ENCODE measurements around the gene SLC25A26.

DNA sequence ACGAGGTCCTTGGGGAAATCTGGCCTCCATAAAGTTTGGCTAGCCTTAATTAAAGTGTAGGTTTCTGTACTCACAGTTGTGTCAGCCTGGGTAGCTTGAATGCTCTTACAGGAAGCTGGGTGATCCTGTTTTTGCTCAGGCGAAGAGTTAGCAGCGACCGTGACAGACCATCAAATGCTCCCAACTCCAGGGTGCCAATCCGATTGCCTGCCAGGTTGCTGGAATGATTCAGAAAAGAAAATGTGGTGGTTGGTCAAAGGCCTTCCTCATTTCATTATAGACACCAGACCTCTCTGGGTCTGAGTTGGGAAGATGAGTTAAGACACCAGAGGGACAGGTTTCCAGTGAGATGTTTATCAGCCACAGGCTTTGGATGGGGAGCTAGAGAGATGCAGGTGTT is 194.0 kb downstream of the SLC25A26 start:
- TF ChIP-seq, protein P1, sequence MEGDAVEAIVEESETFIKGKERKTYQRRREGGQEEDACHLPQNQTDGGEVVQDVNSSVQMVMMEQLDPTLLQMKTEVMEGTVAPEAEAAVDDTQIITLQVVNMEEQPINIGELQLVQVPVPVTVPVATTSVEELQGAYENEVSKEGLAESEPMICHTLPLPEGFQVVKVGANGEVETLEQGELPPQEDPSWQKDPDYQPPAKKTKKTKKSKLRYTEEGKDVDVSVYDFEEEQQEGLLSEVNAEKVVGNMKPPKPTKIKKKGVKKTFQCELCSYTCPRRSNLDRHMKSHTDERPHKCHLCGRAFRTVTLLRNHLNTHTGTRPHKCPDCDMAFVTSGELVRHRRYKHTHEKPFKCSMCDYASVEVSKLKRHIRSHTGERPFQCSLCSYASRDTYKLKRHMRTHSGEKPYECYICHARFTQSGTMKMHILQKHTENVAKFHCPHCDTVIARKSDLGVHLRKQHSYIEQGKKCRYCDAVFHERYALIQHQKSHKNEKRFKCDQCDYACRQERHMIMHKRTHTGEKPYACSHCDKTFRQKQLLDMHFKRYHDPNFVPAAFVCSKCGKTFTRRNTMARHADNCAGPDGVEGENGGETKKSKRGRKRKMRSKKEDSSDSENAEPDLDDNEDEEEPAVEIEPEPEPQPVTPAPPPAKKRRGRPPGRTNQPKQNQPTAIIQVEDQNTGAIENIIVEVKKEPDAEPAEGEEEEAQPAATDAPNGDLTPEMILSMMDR (IDR thresholded peaks at IDR 0.05; ENCODE audit: low read depth, low read length, poor library complexity, severe bottlenecking) = no peak
- TF ChIP-seq EZH2phosphoT487 (IDR thresholded peaks at IDR 0.05; ENCODE audit: borderline replicate concordance, low read length) = no peak
